NCI-H2107 (cell line): Measurements from ENCODE around the gene ANKK1.

Experiments used
- DNase-seq: peaks from one replicate; lab custom pipeline; 2025; lab: John Stamatoyannopoulos, UW

ANKK1 gene

GRCh38 chr11:113410414-113411135, 23.0 kb downstream of the ANKK1 start:
- no peak for DNase-seq

GRCh38 chr11:113411536-113411935, 24.0 kb downstream of the ANKK1 start:
- peak; percentile 22 for DNase-seq

DNA sequence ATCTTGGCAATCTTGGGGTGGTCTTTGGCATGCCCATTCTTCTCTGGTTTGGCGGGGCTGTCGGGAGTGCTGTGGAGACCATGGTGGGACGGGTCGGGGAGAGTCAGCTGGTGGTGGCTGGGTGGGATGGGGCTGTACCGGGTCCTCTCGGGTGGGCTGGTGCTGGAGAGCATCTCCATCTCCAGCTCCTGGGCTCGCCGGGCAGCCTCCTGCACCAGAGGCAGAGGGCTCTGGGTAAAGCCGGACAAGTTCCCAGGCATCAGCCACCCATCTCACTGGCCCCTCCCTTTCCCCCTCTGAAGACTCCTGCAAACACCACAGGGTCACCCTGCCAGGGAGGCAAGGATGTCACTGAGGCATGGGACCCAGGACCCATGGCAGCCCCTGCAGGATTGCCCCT, 25.1 kb downstream of the ANKK1 start:
- no peak for DNase-seq

GRCh38 chr11:113415343-113415742, 27.8 kb downstream of the ANKK1 start:
- DNase-seq, result no peak

GRCh38 chr11:113417428-113417827, 29.8 kb downstream of the ANKK1 start:
- no peak for DNase-seq

DNA sequence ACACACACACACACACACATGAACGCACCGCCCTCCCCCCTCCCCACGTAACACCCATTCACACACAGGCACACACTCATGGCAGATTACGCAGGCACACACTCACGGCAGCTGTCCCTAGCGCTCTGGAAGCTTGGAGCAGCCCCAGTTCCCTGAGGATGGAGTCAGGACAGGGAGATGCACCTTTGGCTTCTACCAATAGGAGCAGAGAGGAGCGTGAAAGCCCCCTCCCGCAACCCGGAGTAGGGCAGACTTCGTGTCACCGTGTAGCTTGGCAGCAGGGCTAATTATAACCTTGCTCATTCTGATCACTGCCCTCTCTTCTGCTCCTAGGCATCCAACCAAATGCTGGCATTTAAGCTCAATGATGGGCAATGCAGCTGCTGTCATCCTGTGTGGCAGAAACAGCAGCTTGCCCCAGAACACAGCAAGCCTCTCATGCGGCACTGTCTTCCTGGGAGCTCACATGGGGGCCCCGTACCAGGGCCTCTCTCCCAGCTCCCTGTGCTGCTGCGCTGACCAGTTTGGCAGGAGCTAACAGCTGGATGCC, 31.9 kb downstream of the ANKK1 start:
- no peak for DNase-seq

DNA sequence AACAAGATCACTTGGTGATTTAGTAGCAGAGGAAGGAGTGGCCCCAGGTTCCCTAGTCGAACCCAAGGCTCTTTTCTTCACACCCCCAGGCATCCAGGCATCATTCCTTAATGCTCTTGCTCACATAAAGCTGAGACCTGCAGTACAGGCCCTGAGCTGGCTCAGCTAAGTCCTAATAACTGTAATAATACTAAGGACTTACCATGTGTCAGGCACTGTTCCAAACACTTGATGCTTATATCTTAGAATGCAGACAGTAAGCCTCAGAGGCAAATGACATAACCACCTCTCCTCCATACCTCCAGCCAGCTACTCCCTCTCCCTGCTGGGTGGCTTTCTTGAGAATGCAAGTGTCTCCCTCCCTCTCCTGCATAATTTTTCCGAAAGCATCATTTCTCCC, 33.2 kb downstream of the ANKK1 start:
- no peak for DNase-seq

DNA sequence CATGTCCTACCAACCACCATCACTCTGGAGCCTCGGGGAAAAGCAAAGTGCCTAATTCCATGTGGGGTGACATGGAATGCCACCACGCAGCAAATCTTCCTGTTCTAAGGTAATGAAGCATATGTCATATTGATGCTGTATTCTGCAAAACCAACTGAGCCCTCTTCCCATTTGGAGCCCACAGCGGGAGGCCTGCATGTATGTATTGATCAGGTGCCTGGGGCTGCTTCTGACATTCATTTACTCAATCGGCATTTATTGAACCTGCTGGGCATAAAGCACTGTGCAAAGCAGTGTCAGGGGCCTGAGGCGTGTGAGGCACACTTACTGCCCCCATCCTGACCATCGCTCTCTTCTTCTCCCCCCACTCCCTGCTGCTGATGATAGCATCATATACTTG, 39.1 kb downstream of the ANKK1 start:
- DNase-seq, result no peak

DNA sequence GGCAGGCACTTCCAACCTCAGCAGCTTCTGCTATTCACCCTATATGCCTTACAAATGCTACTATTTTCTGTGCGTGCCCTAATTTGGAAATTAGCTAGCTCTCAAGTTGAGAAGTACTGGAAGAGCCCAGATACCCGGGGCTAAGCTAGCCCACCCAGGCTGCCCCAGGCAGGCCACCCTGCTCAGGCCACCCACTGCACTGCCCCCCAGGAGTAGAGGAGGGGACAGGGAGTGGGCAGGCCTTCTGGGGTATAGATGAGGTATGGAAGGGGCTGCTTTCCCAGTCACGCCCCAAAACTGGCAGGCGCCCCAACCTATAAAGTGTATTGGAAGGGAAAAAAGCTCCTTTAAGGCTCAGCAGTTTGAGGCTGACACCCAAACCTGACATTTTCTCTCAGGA, 44.2 kb downstream of the ANKK1 start:
- no peak for DNase-seq

DNA sequence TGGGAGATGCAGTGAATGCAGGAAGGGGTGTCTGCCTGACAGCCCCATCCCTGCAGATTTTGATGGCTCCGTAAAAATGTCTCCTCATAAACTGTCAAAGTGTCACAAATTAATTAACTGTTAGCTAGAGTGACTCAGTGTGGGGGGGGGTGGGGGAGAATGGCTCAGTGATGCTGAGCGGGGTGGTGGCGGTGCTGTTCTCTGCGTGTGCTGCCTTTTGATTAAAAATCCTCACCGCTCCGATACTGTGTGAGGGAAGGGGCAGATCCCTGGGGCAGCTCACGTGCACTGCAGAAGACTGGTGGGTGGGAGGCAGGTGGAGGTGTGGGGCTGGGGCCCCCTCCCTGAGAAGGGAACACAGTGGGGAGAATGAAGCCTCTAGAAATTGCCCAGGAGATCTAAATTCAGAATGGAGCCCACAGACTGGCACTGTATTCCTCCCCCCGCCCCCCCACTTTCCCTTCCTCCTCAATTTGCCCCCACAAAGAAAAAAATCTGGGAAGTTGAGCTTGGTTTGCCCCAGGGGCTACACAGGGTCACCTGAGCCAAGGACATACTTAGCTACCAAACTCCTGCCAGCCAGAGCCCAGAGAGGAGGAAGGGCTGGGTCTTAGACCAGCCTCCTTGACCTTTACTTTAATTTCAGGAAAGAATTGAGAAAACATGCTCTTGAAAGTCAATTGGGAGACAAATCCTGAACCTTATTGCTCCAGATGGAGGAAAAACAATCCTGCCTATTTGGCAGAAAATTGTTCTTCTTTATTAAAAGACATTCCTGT, 47.8 kb downstream of the ANKK1 start:
- DNase-seq, result no peak

DNA sequence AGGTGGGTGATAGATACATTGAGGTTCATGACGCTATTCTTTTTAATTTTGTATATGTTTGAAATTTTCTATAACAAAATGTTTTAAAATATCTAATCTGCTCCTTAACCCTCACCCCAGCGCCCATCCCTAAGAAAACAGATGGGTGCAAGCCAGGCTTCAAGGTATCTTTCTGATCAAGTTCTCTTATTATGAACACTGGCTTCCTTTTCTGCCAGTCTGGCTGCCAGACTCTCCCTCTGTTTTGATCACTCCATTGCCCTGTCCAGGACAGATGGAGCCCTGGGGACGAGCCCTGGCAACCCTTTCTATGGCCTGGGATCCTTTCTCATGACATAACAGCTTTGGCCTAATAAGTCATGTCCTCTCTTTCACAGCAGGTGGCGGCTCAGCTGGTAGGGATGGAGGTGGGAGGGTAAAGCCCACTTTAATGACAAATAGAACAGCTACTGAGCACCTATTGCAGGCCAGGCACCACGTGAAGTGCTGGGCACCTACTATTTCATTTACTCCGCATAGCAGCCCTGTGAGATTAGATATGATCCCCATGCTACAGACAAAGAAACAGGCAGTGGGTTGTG, 49.2 kb downstream of the ANKK1 start:
- DNase-seq, result no peak

DNA sequence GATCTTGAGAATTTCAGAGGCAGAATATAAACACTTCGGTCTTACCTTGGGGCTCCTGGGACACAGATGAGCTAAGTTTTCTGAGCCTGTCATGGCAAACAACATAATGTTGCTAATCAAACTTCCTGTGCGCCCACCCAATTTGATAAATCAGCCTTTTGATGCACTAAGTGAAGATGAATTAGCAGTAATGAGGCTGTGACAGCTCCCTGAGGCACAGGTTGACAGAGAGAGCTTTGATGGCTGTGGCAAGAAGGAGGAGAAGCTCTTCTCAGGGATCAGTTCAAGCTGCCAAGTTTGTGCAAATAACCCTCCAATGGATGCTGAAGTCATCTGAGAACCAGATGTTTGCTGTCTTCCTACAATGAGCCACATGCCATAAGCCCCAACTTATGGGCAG, 53.2 kb downstream of the ANKK1 start:
- DNase-seq, result no peak

GRCh38 chr11:113444502-113445123, 57.0 kb downstream of the ANKK1 start:
- DNase-seq, result no peak

- DNase-seq, result no peak
Measured at GRCh38 chr11:113446112-113446511, 58.5 kb downstream of the ANKK1 start.

DNA sequence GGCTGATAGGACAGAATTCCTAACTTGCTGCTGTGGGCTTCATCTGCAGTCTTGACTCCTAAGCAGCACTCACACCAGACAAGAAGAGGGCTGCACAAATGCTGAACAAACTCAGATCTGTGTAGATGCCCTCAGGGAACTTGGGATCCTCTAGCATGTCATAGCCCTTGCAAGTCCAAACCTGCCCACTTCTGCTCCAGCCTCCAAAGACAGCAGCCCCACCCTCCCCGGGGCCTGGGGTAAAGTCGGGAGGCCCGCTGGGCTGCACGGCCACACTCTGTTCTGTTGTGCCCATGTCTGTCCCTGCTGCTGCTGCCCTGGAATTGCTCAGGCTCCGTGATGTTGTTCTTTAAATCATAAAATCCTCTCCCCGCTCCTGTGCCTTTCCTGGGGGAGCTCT, 59.4 kb downstream of the ANKK1 start:
- no peak for DNase-seq

- DNase-seq, result no peak
Measured at GRCh38 chr11:113447621-113448315, 60.2 kb downstream of the ANKK1 start.

GRCh38 chr11:113448316-113448677, 60.7 kb downstream of the ANKK1 start:
- DNase-seq, result no peak

- DNase-seq, result no peak
Measured at GRCh38 chr11:113449743-113450142, 62.2 kb downstream of the ANKK1 start.
